Measurements from ENCODE around the gene IDUA.
"Not testable (repeated sequence)": the region's sequence is repeated elsewhere in the genome, so short reads cannot be mapped to it uniquely, and the experiment has no call there.

Gene IDUA

DNA sequence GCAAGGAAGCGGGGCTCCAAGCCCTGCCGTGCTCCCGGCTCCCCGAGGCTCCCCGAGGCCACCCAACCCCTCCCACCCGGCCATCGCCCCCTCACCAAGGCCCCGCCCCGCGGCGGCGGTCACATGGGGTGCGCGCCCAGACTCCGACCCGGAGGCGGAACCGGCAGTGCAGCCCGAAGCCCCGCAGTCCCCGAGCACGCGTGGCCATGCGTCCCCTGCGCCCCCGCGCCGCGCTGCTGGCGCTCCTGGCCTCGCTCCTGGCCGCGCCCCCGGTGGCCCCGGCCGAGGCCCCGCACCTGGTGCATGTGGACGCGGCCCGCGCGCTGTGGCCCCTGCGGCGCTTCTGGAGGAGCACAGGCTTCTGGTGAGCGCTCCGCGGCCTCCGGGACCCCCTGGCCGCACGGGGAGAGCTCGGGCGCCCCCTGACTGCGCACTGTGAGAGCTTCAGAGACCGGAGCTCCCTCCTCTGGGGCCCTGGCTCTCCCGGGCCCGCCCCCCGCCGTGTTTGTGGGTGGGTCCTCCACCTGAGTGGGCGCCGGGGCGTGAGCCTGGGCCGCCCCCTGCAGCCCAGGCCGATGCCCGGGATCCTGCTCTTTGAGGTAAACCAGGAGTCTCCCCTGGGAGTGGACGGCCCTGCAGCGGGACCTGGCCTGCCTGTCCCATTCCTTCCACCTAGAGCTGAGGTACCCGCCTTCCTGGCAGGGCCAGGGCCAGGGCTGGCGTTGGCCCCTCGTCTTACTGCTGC is at the start of gene IDUA:
TSS of gene IDUA (plus strand) at position 166 of the 745 bp plus-strand sequence. CDS start at position 207, 41 bp downstream.
- DNase-seq = no peak

DNA sequence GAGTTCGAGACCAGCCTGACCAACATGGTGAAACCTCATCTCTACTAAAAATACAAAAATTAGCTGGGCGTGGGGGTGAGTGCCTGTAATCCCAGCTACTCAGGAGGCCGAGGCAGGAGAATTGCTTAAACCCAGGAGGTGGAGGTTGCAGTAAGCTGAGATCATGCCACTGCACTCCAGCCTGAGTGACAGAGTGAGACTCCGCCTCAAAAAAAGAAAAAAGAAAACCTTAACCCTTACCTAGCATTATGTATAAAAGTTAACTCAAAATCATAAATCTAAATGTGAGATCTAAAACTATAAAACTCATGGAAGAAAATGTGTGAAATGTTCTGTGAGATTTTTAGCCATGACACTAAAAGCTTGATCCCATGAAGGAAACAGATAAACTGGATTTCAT is 47.3 kb upstream of the IDUA start:
- DNase-seq = not testable (repeated sequence)

DNA sequence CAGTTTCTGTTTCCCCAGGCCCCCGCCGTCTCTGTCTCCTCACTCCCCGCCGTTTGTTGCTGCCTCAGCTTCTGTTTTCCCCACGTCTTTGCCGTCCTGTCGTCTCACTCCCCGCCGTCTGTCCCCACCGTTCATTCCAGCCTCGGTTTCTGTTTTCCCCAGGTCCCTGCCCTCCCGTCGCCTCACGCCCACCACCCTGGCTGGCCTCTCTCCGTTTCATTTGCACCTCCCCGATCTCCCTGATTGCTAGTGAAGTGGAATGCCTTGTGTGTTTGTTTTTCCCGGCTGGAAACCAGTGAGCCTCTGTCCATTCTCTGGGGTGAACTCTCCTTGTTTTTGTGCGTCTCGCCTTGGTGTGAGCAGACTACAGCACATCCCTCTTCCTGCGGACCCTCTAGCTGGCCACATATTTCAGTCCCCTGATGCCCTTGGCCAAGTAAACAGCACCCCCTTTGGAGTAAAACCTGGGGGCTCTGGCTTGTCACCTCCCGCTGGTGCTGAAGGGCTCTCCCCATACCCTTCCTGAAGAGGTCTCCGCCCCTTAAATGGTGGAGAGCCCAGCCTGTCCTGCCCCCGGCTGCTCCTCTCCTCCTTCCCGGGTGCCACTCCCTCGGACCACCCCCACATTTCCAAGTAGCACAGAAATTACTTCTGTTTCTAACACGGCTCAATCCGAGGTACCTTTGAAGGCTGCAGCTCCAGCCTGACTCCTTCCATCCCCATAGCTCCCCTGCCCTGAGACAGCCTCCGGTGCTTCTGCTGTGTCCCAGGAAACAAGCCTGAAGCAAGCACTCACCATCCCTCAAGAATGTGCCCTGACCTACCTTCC is 41.4 kb upstream of the IDUA start:
- DNase-seq = no peak

DNA sequence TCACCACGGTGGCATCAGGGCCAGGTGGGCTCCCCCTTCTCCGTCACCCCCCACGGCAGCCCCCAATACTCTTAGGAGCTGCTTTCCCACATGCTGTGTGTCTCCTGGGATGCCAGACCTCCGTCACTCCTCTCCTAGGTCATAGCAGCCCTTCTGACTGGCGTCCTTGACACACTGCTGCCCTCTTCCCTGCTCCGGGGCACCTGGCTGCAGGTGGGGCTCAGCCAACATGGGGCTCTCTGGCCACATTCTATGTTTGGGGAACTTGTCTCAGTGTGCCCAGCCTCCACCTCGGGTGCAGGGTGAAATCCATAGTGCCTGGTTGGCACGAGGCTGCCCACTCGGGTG is 40.8 kb upstream of the IDUA start:
- no peak for DNase-seq

DNA sequence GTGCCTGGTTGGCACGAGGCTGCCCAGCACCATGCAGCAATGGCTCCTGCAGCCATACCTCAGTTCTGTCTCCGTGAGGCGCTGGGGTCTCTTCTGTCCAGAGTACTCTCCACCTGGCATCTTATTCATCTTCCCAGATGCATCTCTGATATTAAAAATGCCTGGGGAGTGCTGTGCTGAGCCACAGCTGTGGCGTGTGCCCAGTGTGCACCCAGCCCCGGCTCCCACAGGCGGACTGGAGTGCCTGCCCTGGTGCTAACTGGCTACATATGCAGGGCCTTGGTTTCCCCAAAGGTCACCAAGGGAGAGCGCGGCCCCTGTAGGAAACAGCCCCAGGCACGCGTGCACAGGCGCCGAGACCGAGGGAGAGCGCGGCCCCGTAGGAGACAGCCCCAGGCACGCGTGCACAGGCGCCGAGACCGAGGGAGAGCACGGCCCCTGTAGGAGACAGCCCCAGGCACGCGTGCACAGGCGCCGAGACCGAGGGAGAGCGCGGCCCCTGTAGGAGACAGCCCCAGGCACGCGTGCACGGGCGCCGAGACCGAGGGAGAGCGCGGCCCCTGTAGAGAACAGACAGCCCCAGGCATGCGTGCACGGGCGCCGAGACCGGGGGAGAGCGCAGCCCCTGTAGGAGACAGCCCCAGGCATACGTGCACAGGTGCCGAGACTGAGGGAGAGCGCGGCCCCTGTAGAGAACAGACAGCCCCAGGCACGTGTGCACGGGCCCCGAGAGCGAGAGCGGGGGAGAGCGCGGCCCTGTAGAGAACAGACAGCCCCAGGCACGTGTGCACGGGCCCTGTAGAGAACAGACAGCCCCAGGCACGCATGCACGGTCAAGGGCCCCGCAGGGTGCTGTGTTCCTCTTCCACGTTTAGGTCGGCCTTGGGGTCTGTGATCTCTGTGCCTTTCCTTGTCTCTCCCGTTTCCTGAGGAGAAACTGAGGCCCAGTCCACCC is 40.0 kb upstream of the IDUA start:
- DNase-seq = no peak

DNA sequence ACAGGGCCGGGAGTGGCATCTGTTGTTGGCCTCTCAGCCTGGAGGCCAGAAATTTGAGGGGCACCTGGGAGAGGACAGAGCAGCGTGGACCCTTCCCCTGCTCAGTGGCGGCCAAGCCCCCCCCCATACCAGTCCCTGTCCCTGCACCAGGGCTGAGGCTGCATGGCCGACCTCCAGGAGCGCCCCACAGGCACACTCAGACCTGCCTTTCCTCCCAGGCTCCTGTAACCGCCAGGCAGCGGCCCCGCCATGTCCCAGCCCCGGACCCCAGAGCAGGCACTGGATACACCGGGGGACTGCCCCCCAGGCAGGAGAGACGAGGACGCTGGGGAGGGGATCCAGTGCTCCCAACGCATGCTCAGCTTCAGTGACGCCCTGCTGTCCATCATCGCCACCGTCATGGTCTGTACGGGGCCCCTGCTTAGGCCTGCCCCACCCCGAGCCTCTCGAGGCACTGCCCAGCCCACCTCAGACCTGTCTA is 39.3 kb upstream of the IDUA start:
- DNase-seq = no peak

DNA sequence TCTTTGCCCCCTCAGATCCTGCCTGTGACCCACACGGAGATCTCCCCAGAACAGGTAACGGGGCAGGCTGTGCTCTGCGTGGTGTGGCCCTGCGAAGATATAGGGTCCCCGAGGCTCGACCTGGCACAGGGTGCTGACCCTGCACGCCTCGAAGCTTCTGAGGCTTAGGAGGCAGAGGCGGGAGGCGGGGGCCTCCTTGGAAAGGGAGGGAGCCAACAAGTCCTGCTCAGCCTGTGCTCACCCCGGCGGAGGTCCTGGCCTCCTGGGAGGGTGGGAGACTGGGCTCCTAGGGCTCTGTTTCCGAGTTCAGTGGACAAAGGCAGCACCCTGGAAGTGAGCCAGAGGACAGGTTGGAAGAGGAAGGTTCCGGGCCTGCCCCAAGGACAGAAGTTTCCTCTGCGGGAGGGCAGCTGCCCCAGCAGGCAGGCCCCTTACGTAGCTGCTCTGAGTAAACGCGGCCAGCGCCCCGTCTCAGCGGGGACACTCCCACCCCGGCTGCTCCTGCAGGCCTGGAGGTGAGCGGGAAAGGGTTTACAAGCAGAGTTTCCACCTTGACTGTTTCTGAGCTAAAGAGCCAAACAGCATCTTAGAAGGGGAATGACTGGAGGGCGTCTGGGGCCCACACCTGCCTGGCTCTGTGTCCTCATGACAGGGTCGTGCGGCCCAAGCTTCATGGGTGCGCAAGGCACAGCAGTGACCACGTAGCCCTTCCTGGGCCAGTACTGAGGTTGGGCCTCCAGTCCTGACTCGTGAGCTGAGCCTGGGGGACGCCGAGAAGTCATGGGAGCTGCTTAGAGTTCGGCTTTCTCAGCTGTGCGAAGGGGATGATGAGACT is 38.5 kb upstream of the IDUA start:
- no peak for DNase-seq

DNA sequence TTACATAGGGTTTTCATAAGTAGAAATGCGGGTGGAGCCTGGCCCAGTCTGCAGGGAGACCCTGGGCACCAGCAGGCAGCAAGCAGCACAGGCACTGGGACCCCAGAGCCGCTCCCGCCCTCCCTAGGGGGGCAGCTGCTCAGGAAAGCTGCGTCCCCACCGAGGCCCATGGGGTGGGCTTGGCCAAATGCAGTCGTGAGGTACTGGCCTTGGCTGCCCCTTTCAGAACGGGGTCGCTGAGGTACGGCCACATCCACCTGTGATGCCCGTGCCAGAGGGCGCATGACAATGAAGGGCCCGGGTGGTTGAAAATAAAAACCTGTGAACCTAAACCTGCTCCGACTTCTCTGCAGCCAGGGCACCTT is 37.9 kb upstream of the IDUA start:
- no peak for DNase-seq

DNA sequence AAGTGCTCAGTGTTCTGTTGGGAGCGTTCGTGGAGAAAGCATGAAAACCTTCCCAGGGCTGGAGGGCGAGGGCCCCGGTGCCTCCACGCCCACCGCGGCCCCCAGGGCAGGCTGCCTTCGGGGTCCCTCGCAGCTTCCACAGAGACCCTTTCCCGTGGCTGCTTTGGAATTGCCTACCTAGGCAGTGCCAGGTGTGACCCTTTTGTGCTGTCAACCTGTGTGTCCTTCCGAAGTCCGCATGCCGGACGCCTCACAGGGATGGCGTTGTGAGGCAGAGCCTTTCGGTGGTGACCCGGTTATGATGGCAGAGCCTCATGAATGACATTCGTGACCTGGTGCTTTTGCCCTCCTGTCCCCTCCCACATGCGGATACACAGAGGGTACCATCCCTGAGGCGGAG is 37.2 kb upstream of the IDUA start:
- no peak for DNase-seq

DNA sequence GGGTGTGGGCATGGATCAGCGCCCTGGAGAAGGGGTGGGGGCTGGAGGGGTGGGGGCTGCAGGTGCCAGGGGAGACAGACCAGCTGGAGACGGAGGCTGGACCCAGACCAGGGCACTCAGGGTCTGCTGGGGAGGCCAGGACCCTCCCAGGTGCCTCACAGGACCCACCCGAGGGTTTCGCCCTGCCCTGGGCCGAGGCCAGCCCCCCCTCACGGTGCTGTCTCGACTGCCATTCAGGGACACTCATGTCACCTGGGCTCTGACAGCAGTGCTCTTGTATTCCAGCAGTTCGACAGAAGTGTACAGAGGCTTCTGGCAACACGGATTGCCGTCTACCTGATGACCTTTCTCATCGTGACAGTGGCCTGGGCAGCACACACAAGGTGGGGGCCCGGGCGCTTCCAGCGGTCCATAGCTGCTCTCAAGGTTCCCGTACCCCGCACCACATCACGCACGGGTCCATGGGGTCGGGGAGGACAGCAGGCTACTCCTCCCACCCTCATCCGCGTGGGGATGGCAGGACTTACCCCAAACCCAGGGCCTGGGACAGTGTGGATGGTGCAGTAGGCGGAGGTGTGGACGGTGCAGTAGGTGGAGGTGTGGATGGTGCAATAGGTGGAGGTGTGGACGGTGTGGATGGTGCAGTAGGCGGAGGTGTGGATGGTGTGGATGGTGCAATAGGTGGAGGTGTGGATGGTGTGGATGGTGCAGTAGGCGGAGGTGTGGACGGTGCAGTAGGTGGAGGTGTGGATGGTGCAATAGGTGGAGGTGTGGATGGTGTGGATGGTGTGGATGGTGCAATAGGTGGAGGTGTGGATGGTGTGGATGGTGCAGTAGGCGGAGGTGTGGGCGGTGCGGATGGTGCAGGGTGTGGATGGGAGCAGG is 36.5 kb upstream of the IDUA start:
- DNase-seq = no peak

DNA sequence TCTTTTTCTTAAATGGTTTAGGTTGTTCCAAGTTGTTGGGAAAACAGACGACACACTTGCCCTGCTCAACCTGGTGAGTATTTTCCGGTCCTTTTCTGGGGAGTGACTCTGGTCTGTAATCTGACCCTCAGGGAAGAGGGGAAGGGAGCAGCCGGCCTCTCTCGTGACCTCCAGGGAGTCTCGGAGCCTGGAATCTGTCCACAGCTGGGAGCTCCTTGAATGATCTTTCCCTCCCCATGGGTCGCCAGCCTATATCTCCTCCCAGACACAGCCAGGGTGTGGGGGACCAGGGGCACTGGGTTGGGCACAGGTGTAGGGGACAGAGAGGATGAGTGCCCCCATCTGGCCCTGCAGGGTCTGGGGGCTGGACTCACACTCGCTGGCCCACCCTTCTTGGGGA is 35.7 kb upstream of the IDUA start:
- no peak for DNase-seq

DNA sequence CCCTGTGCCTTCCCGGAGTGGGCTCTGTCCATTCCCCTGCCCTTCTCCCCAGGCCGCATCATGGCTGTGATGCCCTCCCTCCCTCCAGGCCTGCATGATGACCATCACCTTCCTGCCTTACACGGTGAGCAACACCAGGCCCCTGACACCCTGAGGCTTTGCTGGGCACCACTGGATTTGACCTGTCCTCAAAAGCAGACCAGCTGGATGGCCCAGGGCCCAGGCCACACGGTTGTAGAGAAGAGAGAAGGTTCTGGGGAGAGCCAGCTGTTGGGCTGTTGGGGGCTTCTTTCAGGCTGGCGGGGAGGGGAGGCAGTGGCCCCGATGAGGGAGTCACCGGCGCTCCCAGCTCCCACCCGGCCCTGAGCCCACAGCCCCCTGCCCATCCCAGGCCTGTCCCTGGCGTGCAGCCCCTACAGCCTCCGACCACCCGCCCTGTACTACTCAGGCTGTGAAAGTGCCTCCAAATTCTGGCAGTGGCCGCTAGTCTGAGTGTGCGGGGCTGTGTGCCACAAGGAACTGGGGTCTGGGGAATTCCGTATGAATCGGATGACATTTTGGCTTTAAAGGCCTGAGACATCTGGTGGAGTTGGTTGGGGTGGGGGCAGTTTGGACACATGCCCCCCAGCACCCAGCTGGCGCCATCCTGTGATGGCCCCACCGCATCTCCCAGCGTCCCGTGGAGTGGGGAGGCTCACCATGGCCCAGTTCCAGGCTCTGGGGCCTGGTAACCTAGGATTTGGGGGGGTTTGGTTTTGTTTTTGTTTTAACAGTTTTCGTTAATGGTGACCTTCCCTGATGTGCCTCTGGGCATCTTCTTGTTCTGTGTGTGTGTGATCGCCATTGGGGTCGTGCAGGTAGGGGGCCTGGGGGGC is 35.0 kb upstream of the IDUA start:
- DNase-seq = no peak

DNA sequence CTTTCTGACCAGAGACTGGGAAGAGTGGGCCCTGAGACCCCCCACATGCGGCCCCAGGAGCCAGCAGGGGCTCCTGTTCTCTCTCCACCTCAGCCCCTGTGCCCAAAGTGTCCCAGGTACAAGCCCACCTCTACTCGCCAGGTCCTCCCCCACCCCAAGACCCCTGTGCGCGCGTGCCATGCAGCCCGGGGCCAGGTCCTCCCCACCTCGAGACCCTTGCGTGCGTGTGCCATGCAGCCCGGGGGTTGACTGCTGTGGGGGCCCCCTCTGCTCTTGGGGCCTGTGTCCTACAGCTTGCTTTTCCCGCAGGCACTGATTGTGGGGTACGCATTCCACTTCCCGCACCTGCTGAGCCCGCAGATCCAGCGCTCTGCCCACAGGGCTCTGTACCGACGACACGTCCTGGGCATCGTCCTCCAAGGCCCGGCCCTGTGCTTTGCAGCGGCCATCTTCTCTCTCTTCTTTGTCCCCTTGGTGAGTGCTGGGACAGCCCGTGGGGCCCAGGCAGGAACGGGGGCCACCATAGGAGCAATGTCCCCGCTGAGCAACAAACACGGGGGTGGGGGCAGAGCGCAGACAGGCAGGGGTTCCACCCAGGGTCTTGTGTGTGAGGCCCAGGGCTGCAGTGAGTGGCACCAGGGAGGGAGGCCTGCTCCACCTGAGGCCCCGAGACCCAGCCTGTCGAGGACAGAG is 33.8 kb upstream of the IDUA start:
- DNase-seq = no peak

DNA sequence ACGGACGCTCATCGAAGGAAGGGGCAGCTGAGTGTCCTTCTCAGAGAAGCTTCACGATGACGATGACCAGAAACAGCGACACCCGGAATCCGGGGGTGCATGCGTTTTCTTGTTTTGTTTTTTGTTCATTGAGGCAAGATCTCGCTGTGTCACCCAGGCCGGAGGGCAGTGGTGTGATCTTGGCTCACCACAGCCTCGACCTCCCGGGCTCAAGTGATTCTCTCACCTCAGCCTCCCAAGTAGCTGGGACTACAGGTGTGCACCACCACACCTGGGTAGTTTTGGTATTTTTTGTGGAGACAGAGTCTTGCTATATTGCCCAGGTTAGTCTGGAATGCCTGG is 33.3 kb upstream of the IDUA start:
- no peak for DNase-seq

DNA sequence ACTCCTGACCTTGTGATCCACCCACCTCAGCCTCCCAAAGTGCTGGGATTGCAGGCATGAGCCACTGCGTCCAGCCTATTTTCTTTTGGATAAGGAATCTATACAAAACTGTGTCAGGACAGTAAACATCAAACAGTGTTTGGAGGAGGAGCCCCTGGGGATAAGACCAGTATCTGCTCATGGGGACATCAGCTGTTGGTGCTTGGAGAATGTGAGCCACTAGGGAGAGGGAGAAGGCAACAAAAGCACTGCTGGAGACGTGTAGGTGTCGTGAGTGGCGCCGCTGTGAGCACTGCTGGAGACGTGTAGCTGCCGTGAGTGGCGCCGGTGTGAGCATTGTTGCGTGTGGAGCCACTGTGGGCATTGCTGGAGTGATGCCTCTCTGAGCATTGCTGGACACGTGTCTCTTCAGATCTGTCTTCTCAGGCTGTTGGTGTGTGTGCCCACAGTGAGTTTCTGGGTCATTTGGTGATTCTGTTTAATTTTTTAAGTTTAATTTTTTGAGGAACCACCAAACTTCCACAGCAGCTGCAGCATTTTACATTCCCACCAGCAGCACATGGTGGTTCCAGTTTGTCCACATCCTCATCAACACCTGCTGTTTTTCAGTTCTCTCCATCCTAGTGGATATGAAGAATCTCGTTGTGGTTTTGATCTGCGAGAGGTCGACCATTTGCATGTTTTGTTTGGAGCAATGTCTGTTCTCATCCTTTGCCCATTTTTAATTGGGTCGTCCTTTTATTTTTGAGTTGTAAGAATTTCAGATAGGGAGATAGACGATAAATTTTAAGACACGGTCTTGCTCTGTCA is 32.4 kb upstream of the IDUA start:
- no peak for DNase-seq

DNA sequence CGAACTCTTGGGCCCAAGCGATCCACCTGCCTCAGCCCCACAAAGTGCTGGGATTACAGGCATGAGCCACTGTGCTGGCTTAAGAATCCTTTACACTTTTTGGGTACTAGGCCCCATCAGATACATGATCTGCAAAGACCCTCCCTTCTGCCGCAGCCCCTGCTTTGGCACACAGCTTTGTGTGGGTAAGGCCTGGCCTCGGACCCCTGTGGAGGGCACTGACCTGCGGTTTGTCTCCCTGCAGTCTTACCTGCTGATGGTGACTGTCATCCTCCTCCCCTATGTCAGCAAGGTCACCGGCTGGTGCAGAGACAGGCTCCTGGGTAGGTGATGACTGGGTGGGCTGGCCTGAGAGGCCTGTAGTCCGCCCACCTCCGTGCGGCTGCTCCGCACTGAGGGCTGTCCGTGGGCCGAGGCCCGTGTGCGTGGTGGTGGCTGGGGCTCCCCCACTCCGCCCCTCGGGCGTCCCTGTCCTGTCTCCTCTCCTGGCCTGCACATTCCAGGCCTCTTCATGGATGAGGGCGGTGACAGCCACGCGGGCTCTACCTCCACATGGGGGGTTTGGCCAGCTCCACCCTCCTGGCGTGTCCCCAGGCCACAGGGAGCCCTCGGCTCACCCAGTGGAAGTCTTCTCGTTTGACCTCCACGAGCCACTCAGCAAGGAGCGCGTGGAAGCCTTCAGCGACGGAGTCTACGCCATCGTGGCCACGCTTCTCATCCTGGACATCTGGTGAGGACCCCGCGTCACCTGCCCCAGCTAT is 31.5 kb upstream of the IDUA start:
- DNase-seq = no peak

DNA sequence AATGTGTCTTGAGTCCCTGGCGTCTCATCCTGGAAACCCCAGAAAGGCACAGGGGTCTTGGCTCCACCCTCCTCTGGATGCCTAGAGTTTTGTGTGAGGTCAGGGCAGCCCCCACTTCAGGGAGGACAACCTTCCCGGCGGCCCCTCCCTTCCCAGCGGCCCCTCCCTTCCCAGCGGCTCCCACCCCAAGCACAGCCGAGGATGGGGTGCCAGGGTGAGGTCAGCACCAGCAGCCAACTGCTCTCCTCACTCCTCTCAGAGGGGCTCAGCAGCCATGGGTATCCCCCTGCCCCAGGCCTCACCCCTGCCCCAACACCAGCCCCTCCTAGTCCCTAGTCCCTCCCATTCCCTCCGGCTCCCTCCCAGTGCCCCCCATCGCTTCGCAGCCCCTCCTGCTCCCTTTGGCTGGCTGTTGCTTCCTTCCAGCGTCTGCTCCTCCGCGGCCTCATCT is 30.9 kb upstream of the IDUA start:
- DNase-seq = no peak

Measured in NCI-H2107 (cell line).